Vagina (tissue), 2 donors: ENCODE results near the gene ACP3. TPM values are rescaled to one million over a fixed set of nuclear protein-coding genes. Genes with fewer than 3 reads are reported as not detected.
"Not testable (repeated sequence)": the region's sequence is repeated elsewhere in the genome, so short reads cannot be mapped to it uniquely, and the experiment has no call there.

Experiments used
- DNase-seq, 2 donors: peaks; one replicate each; pipeline ENCODE4 v3.0.0-alpha.2; 2017; ENCODE audit errors: extremely low spot score in 2 of 2
- H3K27ac ChIP-seq: fragments of 200-600 bp; sonication (generic); one replicate; pipeline ENCODE4 v1.5.1; 2019
- H3K27me3 ChIP-seq: fragments of 200-600 bp; sonication (generic); one replicate; pipeline ENCODE4 v1.5.1; 2019
- H3K36me3 ChIP-seq, 2 donors: fragments of 200-600 bp; sonication (generic); one replicate each; pipeline ENCODE4 v1.5.1; 2017 to 2019
- H3K4me1 ChIP-seq: fragments of 200-600 bp; sonication (generic); one replicate; pipeline ENCODE4 v1.5.1; 2019
- H3K4me3 ChIP-seq, 2 donors: fragments of 200-600 bp; sonication (generic); 1 replicate in 1 of 2; 2 replicates in 1 of 2; pipeline ENCODE4 v1.5.1; 2016 to 2019
- H3K9me3 ChIP-seq: fragments of 200-600 bp; sonication (generic); one replicate; pipeline ENCODE4 v1.5.1; 2019
- CTCF ChIP-seq, 3 experiments: fragments of 450-650 bp in 2 of 3; fragments of 200-600 bp in 1 of 3; sonication (generic) in 1 of 3; IDR thresholded peaks; one replicate each; pipeline ENCODE4 v1.5.1; 2017 to 2019; ENCODE audit warnings: antibody characterized with exemption in 3 of 3, mild to moderate bottlenecking in 2 of 3, moderate library complexity in 2 of 3
- POLR2A ChIP-seq, 2 donors: fragments of 450-650 bp; IDR thresholded peaks; one replicate each; pipeline ENCODE4 v1.6.1; 2017; ENCODE audit warnings: antibody characterized with exemption in 2 of 2, mild to moderate bottlenecking in 2 of 2, moderate library complexity in 2 of 2
- POLR2AphosphoS5 ChIP-seq, 2 donors: sonication (generic); formaldehyde crosslinking; IDR thresholded peaks; one replicate each; pipeline ENCODE4 v1.9.0; 2017; ENCODE audit warnings: antibody characterized with exemption in 2 of 2, mild to moderate bottlenecking in 2 of 2, low read depth in 1 of 2; ENCODE audit not compliant: insufficient read depth in 1 of 2
- intact Hi-C: fragments of 100-400 bp; cut with DNase I; formaldehyde crosslinking; loops from one replicate; pipeline ENCODE4 v1.15.1; 2023
- total RNA-seq: library from RNA; depleted of rRNA; stranded (reverse); fragments of >200 nt; gene quantifications from one replicate; pipeline ENCODE4 v1.2.3, GENCODE V29; 2016

ACP3 gene
- total RNA-seq, 1 donor from 2014 or later: 12.3 TPM

- H3K27me3 ChIP-seq: no peaks in the 10 kb centered on the region
- H3K9me3 ChIP-seq: no peaks in the 10 kb centered on the region
- H3K4me3 ChIP-seq: no peak overlapping the region
- intact Hi-C loops: no loop called here
- no peak overlapping the region for H3K27ac ChIP-seq
- no peaks in the 10 kb centered on the region for H3K4me1 ChIP-seq
- no peak for DNase-seq
- no peaks in the 10 kb centered on the region for H3K36me3 ChIP-seq
- TF ChIP-seq POLR2AphosphoS5 (IDR thresholded peaks at IDR 0.05; ENCODE audit: insufficient read depth in 1 of 2, low read depth in 1 of 2) (no peak), POLR2A (IDR thresholded peaks at IDR 0.05) (no peak), CTCF (IDR thresholded peaks at IDR 0.05) (no peak)
These were observed 51.8 kb downstream of the ACP3 start for GRCh38 chr3:132368962-132369361.

- H3K4me1 ChIP-seq, H3K36me3 ChIP-seq, H3K27ac ChIP-seq, intact Hi-C loops, H3K27me3 ChIP-seq, H3K4me3 ChIP-seq, H3K9me3 ChIP-seq, DNase-seq: not testable (repeated sequence)
These were observed 59.7 kb downstream of the ACP3 start for GRCh38 chr3:132376945-132377354.

- DNase-seq: no peak
- Histone ChIP-seq H3K9me3 (no peaks in the 10 kb centered on the region), H3K27ac (no peak overlapping the region), H3K27me3 (no peaks in the 10 kb centered on the region), H3K36me3 (no peaks in the 10 kb centered on the region), H3K4me3 (no peak overlapping the region), H3K4me1 (no peaks in the 10 kb centered on the region)
- intact Hi-C loops: no loop called here
- TF ChIP-seq POLR2AphosphoS5 (IDR thresholded peaks at IDR 0.05; ENCODE audit: insufficient read depth in 1 of 2, low read depth in 1 of 2): no peak
- TF ChIP-seq POLR2A (IDR thresholded peaks at IDR 0.05): no peak
These were observed 61.0 kb downstream of the ACP3 start for GRCh38 chr3:132378048-132378762.

- Histone ChIP-seq H3K27ac (no peak overlapping the region), H3K4me3 (no peak overlapping the region), H3K4me1 (no peaks in the 10 kb centered on the region), H3K27me3 (no peaks in the 10 kb centered on the region), H3K36me3 (no peaks in the 10 kb centered on the region), H3K9me3 (no peaks in the 10 kb centered on the region)
- no peak for DNase-seq
- intact Hi-C loops: no loop called here
- TF ChIP-seq CTCF (IDR thresholded peaks at IDR 0.05) (no peak), POLR2AphosphoS5 (IDR thresholded peaks at IDR 0.05; ENCODE audit: insufficient read depth in 1 of 2, low read depth in 1 of 2) (no peak), POLR2A (IDR thresholded peaks at IDR 0.05) (no peak)
These were observed 61.6 kb downstream of the ACP3 start for GRCh38 chr3:132378846-132379245.

GRCh38 chr3:132380920-132381319, 63.7 kb downstream of the ACP3 start:
- DNase-seq: no peak
- no peaks in the 10 kb centered on the region for H3K36me3 ChIP-seq
- no peaks in the 10 kb centered on the region for H3K27me3 ChIP-seq
- H3K9me3 ChIP-seq: no peaks in the 10 kb centered on the region
- no peak overlapping the region for H3K4me3 ChIP-seq
- no peak for TF ChIP-seq CTCF (IDR thresholded peaks at IDR 0.05)
- no peaks in the 10 kb centered on the region for H3K4me1 ChIP-seq
- H3K27ac ChIP-seq: no peak overlapping the region
- intact Hi-C loops: no loop called here

GRCh38 chr3:132381348-132381944, 64.2 kb downstream of the ACP3 start:
- Histone ChIP-seq H3K4me1 (no peaks in the 10 kb centered on the region), H3K27me3 (no peaks in the 10 kb centered on the region), H3K27ac (no peak overlapping the region), H3K36me3 (no peaks in the 10 kb centered on the region), H3K4me3 (no peak overlapping the region), H3K9me3 (no peaks in the 10 kb centered on the region)
- intact Hi-C loops: no loop called here
- no peak for DNase-seq
- TF ChIP-seq CTCF (IDR thresholded peaks at IDR 0.05) (no peak), POLR2A (IDR thresholded peaks at IDR 0.05) (no peak), POLR2AphosphoS5 (IDR thresholded peaks at IDR 0.05; ENCODE audit: insufficient read depth in 1 of 2, low read depth in 1 of 2) (no peak)
